Measurements from ENCODE around the gene ARSI. TPM values are rescaled to one million over a fixed set of nuclear protein-coding genes. Genes with fewer than 3 reads are reported as not detected.

ARSI gene
- total and polyA plus RNA-seq, 7 experiments from 2014 or later, result 1.6 TPM; not detected in 6

DNA sequence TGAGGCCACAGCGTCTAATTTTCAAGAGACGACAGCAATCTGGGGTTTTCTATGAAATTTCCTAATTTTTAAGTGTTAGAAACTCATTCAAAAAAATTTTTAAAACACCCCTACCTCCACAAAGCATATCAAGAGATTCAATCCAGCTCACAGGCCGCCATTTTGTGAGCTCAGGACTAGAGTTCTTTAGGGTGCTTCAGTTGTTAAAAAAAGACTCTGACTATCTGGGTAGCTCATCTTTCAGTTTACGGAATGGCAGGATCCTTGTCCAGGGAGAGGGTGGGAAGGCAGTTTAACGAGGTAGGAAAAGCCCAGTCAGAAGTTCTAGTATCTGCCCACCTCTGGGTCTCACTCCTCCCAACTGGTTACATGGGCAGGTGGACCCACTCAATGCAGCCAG lies 56.3 kb downstream of the ARSI start:
- Mint-ChIP-seq H3K27me3 (peaks cover 0 to 7% (median 0%) of the 10 kb centered on the region in 5 donors), H3K9me3 (no peaks in the 10 kb centered on the region), H3K36me3 (no peaks in the 10 kb centered on the region), H3K4me3 (no peak overlapping the region), H3K4me1 (peaks cover 0 to 2% (median 0%) of the 10 kb centered on the region in 7 donors), H3K27ac (no peak overlapping the region)
- intact Hi-C loops (cut with micrococcal nuclease), result no loop called here
- ChIA-PET POLR2A (no interaction called here), CTCF (no interaction called here)
- DNase-seq, result no peak
- no peaks in the 10 kb centered on the region for H3K27me3 ChIP-seq (ENCODE audit: control insufficient read depth in 2 of 2, insufficient read depth in 2 of 2, low read length in 2 of 2)
- H3K27ac ChIP-seq (ENCODE audit: low read depth, low read length), result no peak overlapping the region
- H3K4me3 ChIP-seq (ENCODE audit: low read length), result no peak overlapping the region
- H3K9me3 ChIP-seq (ENCODE audit: control insufficient read depth in 2 of 3, low read length in 3 of 3), result no peaks in the 10 kb centered on the region
- no peaks in the 10 kb centered on the region for H3K4me1 ChIP-seq (ENCODE audit: control insufficient read depth in 2 of 2, insufficient read depth in 2 of 2, low read length in 2 of 2)
- no peak for ATAC-seq
- no peaks in the 10 kb centered on the region for H3K36me3 ChIP-seq (ENCODE audit: control insufficient read depth in 2 of 3, insufficient read depth in 3 of 3, low read length in 3 of 3)

Other genes with a start within 250 kb of the ARSI start
- 10 to 100 TPM in 1 of 5 experiments, 1 to 10 TPM in 3, under 1 TPM in 1; 0.36 to 92.4 (median 6.4) TPM for gene CSF1R, start 216.4 kb downstream of the ARSI start, total RNA-seq
- gene CSF1R, start 216.4 kb downstream of the ARSI start, polyA plus RNA-seq, result under 1 TPM; 0.09 to 0.72 TPM
- gene PDGFRB, start 147.1 kb downstream of the ARSI start, total RNA-seq, result 1 to 10 TPM in 2 of 5 experiments, under 1 TPM in 1, not detected in 2; 0.64 to 8.5 (median 5.1) TPM
- under 1 TPM in 1 of 2 donors, not detected in 1; 0.37 TPM for gene PDGFRB, start 147.1 kb downstream of the ARSI start, polyA plus RNA-seq
- not detected for gene CDX1, start 136.1 kb downstream of the ARSI start, total RNA-seq
- not detected for gene CDX1, start 136.1 kb downstream of the ARSI start, polyA plus RNA-seq
- not detected for gene SLC6A7, start 112.8 kb downstream of the ARSI start, total RNA-seq
- gene SLC6A7, start 112.8 kb downstream of the ARSI start, polyA plus RNA-seq, result not detected
- gene CAMK2A, start 13.1 kb downstream of the ARSI start, total RNA-seq, result not detected
- gene CAMK2A, start 13.1 kb downstream of the ARSI start, polyA plus RNA-seq, result not detected
- 10 to 100 TPM; 45.9 to 60.0 (median 54.6) TPM for gene TCOF1, start 54.8 kb upstream of the ARSI start, total RNA-seq
- 10 to 100 TPM in 1 of 2 donors, 1 to 10 TPM in 1; 3.9 to 27.0 TPM for gene TCOF1, start 54.8 kb upstream of the ARSI start, polyA plus RNA-seq
- gene CD74, start 110.0 kb upstream of the ARSI start, total RNA-seq, result 1,000 to 10,000 TPM in 1 of 5 experiments, 100 to 1,000 TPM in 4; 153 to 1,948 (median 540) TPM
- 100 to 1,000 TPM; 295 to 413 TPM for gene CD74, start 110.0 kb upstream of the ARSI start, polyA plus RNA-seq
- gene RPS14, start 146.8 kb upstream of the ARSI start, total RNA-seq, result 1,000 to 10,000 TPM; 2,331 to 7,378 (median 6,414) TPM
- gene RPS14, start 146.8 kb upstream of the ARSI start, polyA plus RNA-seq, result over 10,000 TPM in 1 of 2 donors, 1,000 to 10,000 TPM in 1; 8,640 to 11,248 TPM
- gene NDST1, start 205.2 kb upstream of the ARSI start, total RNA-seq, result 10 to 100 TPM in 1 of 5 experiments, 1 to 10 TPM in 4; 1.0 to 17.5 (median 1.6) TPM
- 1 to 10 TPM in 1 of 2 donors, under 1 TPM in 1; 0.69 to 1.1 TPM for gene NDST1, start 205.2 kb upstream of the ARSI start, polyA plus RNA-seq